ENCODE measurements around the gene GSC2. TPM values are rescaled to one million over a fixed set of nuclear protein-coding genes. Genes with fewer than 3 reads are reported as not detected.
A peak's percentile ranks its signal among the peaks of the same experiment; 100 is the strongest.

Gene GSC2
- total and polyA plus RNA-seq, 9 of the 15 experiments (the other 6 are each of a cell fraction or from before 2014, with no cell fraction given), result not detected

DNA sequence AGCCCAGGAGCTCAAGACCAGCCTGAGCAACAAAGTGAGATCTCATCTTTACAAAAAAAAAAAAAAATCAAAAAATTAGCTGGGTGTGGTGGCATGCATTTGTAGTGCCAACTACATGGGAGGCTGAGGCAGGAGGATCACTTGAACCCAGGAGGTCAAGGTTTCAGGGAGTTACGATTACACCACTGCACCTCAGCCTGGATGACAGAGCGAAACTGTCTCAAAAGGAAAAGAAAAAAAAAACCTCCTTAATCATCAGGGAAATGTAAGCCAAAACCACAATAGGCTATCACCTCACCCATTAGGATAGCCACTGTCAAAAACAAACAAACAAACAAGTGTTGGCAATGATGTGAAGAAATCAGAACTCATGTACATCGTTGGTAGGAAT is 41.3 kb downstream of the GSC2 start (continued):
- TF ChIP-seq BRF1 (IDR thresholded peaks at IDR 0.05; ENCODE audit: borderline replicate concordance, extremely low read depth, insufficient read length) (no peak), TSHZ1 (CRISPR knock-in tag; IDR thresholded peaks at IDR 0.05) (0 out of 2 replicates have a peak, but pooled peaks have one; percentile 2), C11orf30 (IDR thresholded peaks at IDR 0.05; ENCODE audit: low read depth) (peak; percentile 60; the same call in 1 of the 2 replicates), SOX6 (IDR thresholded peaks at IDR 0.05) (peak; percentile 7; the same call in 1 of the 2 replicates), HBP1 (CRISPR knock-in tag; IDR thresholded peaks at IDR 0.05) (peak; percentile 55; the same call in 1 of the 2 replicates), ZNF384 (IDR thresholded peaks at IDR 0.05; ENCODE audit: low read depth, low read length) (peak; percentile 87), ZBTB11 (CRISPR knock-in tag; IDR thresholded peaks at IDR 0.05) (0 out of 6 replicates have a peak, but pooled peaks of 1 of the 3 experiments have one; percentile 55), HDGF (IDR thresholded peaks at IDR 0.05) (peak; percentile 97), STAT5B (CRISPR knock-in tag; IDR thresholded peaks at IDR 0.05) (0 out of 2 replicates have a peak, but pooled peaks have one; percentile 54), MTA2 (IDR thresholded peaks at IDR 0.05; ENCODE audit: low read depth) (peak; percentile 46; the same call in 1 of the 2 replicates), EP300 (IDR thresholded peaks at IDR 0.05; ENCODE audit: low read length) (peak; percentile 43), RBM39 (optimal IDR thresholded peaks at IDR 0.05; ENCODE audit: low read depth, low read length) (peak; percentile 36), MAFK (IDR thresholded peaks at IDR 0.05; ENCODE audit: low read length) (peak; percentile 49; the same call in 1 of the 2 replicates), FUS (optimal IDR thresholded peaks at IDR 0.05; ENCODE audit: low read depth, low read length) (no peak), CHD1 (IDR thresholded peaks at IDR 0.05; ENCODE audit: low read length) (peak; percentile 24), NELFE (IDR thresholded peaks at IDR 0.05; ENCODE audit: insufficient read depth, insufficient read length) (no peak), SMARCB1 (IDR thresholded peaks at IDR 0.05; ENCODE audit: insufficient read length, low read depth) (no peak), NFIC (IDR thresholded peaks at IDR 0.05) (peak; percentile 13; the same call in 1 of the 2 replicates), ZBTB17 (CRISPR knock-in tag; IDR thresholded peaks at IDR 0.05) (0 out of 2 replicates have a peak, but pooled peaks have one; percentile 17)
- TF ChIP-seq, protein P1, sequence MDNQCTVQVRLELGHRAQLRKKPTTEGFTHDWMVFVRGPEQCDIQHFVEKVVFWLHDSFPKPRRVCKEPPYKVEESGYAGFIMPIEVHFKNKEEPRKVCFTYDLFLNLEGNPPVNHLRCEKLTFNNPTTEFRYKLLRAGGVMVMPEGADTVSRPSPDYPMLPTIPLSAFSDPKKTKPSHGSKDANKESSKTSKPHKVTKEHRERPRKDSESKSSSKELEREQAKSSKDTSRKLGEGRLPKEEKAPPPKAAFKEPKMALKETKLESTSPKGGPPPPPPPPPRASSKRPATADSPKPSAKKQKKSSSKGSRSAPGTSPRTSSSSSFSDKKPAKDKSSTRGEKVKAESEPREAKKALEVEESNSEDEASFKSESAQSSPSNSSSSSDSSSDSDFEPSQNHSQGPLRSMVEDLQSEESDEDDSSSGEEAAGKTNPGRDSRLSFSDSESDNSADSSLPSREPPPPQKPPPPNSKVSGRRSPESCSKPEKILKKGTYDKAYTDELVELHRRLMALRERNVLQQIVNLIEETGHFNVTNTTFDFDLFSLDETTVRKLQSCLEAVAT (IDR thresholded peaks at IDR 0.05), result peak; percentile 52 to 89; a peak in 2 of 4 replicates

Measured in K562 (cell line).